H1 (cell line): ENCODE results near the gene PPARA.

ENCODE experiments used
- CREB1 ChIP-seq: IDR thresholded peaks from 2 replicates; pipeline ENCODE4 v1.6.1; 2012; ENCODE audit warnings: inconsistent platforms
- EZH2 ChIP-seq: fragments of 200-600 bp; sonication (generic); IDR thresholded peaks from 2 replicates; pipeline ENCODE4 v1.7.1; 2012; ENCODE audit warnings: low read depth, mild to moderate bottlenecking, moderate library complexity, low read length, inconsistent platforms; ENCODE audit not compliant: severe bottlenecking
- GABPA ChIP-seq: IDR thresholded peaks from 2 replicates; pipeline ENCODE4 v1.6.1; 2011; ENCODE audit warnings: mild to moderate bottlenecking, low read length, moderate library complexity, borderline replicate concordance; ENCODE audit not compliant: insufficient read depth
- KDM5A ChIP-seq: fragments of 200-600 bp; IDR thresholded peaks from 2 replicates; pipeline ENCODE4 v1.7.1; 2012; ENCODE audit warnings: mild to moderate bottlenecking, low read length, inconsistent platforms, mixed read lengths
- RNF2 ChIP-seq: fragments of 200-900, 300-1000 bp; sonication (generic); IDR thresholded peaks from 2 replicates; pipeline ENCODE4 v1.7.1; 2016; ENCODE audit warnings: borderline replicate concordance, low read depth, mild to moderate bottlenecking, antibody characterized with exemption, low read length; ENCODE audit not compliant: poor library complexity, severe bottlenecking; ENCODE audit errors: missing control alignments
- SP1 ChIP-seq: IDR thresholded peaks from 2 replicates; pipeline ENCODE4 v1.6.1; 2011; ENCODE audit warnings: low read depth, low read length
- TF ChIP-seq, protein P1 (sequence below), 3 experiments: IDR thresholded peaks; 1 replicate in 2 of 3; 2 replicates in 1 of 3; pipeline versions ENCODE4 v1.5.1 to v1.6.1; 2011; ENCODE audit warnings: low read length in 3 of 3, mild to moderate bottlenecking in 3 of 3, inconsistent platforms in 2 of 3, low read depth in 1 of 3, moderate library complexity in 1 of 3; ENCODE audit not compliant: insufficient read depth in 1 of 3; ENCODE audit errors: control extremely low read depth in 1 of 3

DNA sequence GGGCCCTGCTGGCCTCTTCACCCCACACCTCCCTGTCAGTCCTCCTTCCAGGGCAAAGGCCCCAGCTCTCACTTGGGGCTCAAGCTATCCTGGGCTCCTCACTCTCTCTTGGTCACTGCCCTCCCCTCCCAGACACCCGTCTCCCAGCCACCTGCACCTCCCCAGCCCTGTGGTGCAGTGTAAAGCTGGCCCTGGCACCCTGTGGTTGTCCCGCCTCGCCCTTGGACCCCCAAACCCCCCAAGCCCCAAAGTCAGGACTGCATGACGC lies 16.8 kb upstream of the PPARA start:
- no peak for TF ChIP-seq RNF2
- TF ChIP-seq, protein P1, sequence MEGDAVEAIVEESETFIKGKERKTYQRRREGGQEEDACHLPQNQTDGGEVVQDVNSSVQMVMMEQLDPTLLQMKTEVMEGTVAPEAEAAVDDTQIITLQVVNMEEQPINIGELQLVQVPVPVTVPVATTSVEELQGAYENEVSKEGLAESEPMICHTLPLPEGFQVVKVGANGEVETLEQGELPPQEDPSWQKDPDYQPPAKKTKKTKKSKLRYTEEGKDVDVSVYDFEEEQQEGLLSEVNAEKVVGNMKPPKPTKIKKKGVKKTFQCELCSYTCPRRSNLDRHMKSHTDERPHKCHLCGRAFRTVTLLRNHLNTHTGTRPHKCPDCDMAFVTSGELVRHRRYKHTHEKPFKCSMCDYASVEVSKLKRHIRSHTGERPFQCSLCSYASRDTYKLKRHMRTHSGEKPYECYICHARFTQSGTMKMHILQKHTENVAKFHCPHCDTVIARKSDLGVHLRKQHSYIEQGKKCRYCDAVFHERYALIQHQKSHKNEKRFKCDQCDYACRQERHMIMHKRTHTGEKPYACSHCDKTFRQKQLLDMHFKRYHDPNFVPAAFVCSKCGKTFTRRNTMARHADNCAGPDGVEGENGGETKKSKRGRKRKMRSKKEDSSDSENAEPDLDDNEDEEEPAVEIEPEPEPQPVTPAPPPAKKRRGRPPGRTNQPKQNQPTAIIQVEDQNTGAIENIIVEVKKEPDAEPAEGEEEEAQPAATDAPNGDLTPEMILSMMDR (IDR thresholded peaks at IDR 0.05; ENCODE audit: control extremely low read depth in 1 of 3, insufficient read depth in 1 of 3, low read depth in 1 of 3, low read length in 3 of 3), result no peak
- TF ChIP-seq KDM5A, result no peak
- no peak for TF ChIP-seq GABPA
- TF ChIP-seq CREB1, result no peak
- TF ChIP-seq SP1, result no peak
- no peak for TF ChIP-seq EZH2
